ENCODE measurements around the gene SLC4A3. TPM values are rescaled to one million over a fixed set of nuclear protein-coding genes. Genes with fewer than 3 reads are reported as not detected.

SLC4A3 gene
- total RNA-seq, 1 donor from 2014 or later: 24.4 TPM

- Mint-ChIP-seq H3K9me3 (ENCODE audit: unreplicated experiment) (peaks cover 6% of the 10 kb centered on the region), H3K4me3 (ENCODE audit: unreplicated experiment) (no peak overlapping the region), H3K27me3 (ENCODE audit: unreplicated experiment) (peaks cover 2% of the 10 kb centered on the region), H3K36me3 (ENCODE audit: unreplicated experiment) (peaks cover 14% of the 10 kb centered on the region), H3K27ac (ENCODE audit: unreplicated experiment) (no peak overlapping the region), H3K4me1 (ENCODE audit: low read depth, unreplicated experiment) (no peaks in the 10 kb centered on the region)
- no peak for TF ChIP-seq CTCF (IDR thresholded peaks at IDR 0.05; ENCODE audit: partially characterized antibody, unreplicated experiment)
- DNase-seq: no peak
Observed at GRCh38 chr2:219656526-219656925, 29.1 kb downstream of the SLC4A3 start.

- Mint-ChIP-seq H3K36me3 (ENCODE audit: unreplicated experiment) (peaks cover 24% of the 10 kb centered on the region), H3K4me3 (ENCODE audit: unreplicated experiment) (no peak overlapping the region), H3K9me3 (ENCODE audit: unreplicated experiment) (peaks cover 6% of the 10 kb centered on the region), H3K27me3 (ENCODE audit: unreplicated experiment) (peaks cover 4% of the 10 kb centered on the region), H3K4me1 (ENCODE audit: low read depth, unreplicated experiment) (no peaks in the 10 kb centered on the region), H3K27ac (ENCODE audit: unreplicated experiment) (no peak overlapping the region)
- DNase-seq: no peak
- TF ChIP-seq CTCF (IDR thresholded peaks at IDR 0.05; ENCODE audit: partially characterized antibody, unreplicated experiment): no peak
Observed at GRCh38 chr2:219658196-219658846, 30.9 kb downstream of the SLC4A3 start.

- H3K27me3 Mint-ChIP-seq (ENCODE audit: unreplicated experiment): peaks cover 4% of the 10 kb centered on the region
- no peak for DNase-seq
Observed at GRCh38 chr2:219658874-219659273, 31.4 kb downstream of the SLC4A3 start.

DNA sequence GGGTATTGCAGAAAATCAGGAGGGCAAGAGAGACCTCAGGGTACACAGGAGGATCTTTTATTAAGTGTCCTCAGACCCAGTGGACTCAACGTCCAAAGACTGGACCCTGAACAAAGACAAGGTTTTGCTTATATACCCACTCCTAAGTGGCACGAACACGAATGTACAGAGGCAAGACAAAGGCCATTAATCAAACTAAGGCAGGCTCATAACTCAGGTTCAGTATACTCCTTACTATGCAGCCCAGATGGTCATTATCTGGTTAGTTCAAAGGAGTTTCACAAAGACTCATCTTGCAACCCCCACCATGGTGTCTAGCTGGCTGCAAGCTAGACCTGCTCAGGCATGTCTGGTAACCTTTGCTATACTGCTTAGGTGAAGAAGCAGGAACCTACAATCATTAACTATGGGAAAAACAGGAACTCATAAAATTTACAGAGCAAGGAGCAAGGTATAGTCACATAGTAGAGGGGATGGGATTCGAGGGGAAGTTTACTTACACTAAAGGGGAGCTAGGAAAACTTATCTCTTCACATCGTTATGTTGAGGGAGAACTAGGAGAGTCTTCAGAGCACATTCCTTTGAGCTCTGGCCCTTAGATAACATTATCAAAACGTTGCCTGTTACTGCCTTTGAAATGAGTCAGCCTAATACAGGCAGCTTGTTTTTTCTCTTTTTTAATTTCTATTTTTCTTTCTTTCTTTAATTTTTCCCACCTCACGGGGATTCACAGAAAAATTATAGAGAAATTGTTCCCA, 33.9 kb downstream of the SLC4A3 start:
- no peak for TF ChIP-seq CTCF (IDR thresholded peaks at IDR 0.05; ENCODE audit: partially characterized antibody, unreplicated experiment)
- H3K36me3 Mint-ChIP-seq (ENCODE audit: unreplicated experiment): peaks cover 24% of the 10 kb centered on the region
- H3K27ac Mint-ChIP-seq (ENCODE audit: unreplicated experiment): no peak overlapping the region
- no peaks in the 10 kb centered on the region for H3K4me1 Mint-ChIP-seq (ENCODE audit: low read depth, unreplicated experiment)
- H3K9me3 Mint-ChIP-seq (ENCODE audit: unreplicated experiment): peaks cover 9% of the 10 kb centered on the region
- DNase-seq: no peak
- peaks cover 4% of the 10 kb centered on the region for H3K27me3 Mint-ChIP-seq (ENCODE audit: unreplicated experiment)
- H3K4me3 Mint-ChIP-seq (ENCODE audit: unreplicated experiment): no peak overlapping the region

More at GRCh38 chr2:219658874-219659273, 31.4 kb downstream of the SLC4A3 start:
- Mint-ChIP-seq H3K4me1 (ENCODE audit: low read depth, unreplicated experiment) (no peaks in the 10 kb centered on the region), H3K36me3 (ENCODE audit: unreplicated experiment) (peaks cover 24% of the 10 kb centered on the region), H3K27ac (ENCODE audit: unreplicated experiment) (no peak overlapping the region), H3K4me3 (ENCODE audit: unreplicated experiment) (no peak overlapping the region), H3K9me3 (ENCODE audit: unreplicated experiment) (peaks cover 8% of the 10 kb centered on the region)
- TF ChIP-seq CTCF (IDR thresholded peaks at IDR 0.05; ENCODE audit: partially characterized antibody, unreplicated experiment): no peak

DNA sequence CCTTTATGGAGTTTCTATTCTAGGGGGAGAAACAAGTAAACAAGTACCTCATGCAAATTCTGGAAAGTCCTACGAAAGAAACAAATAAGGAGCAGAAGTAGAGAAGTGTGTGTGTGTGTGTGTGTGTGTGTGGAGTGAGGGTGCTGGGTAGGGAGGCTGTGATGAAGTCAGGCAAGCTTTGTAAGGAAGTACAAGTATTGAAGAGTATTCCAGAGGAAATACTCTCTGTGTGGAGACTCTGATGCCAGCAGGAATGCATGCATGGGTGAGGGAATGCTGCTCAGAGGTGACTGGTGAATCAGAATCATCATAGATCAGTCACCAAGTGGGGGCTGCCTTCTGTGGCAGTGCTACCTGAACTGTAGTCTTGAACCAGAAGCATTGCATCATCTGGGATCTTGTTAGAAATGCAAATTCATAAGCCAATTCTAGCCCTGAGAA, 34.5 kb downstream of the SLC4A3 start:
- H3K27ac Mint-ChIP-seq (ENCODE audit: unreplicated experiment): no peak overlapping the region

More for the DNA sequence above, 34.5 kb downstream of the SLC4A3 start:
- Mint-ChIP-seq H3K4me3 (ENCODE audit: unreplicated experiment) (no peak overlapping the region), H3K36me3 (ENCODE audit: unreplicated experiment) (peaks cover 24% of the 10 kb centered on the region), H3K9me3 (ENCODE audit: unreplicated experiment) (peaks cover 10% of the 10 kb centered on the region), H3K4me1 (ENCODE audit: low read depth, unreplicated experiment) (no peaks in the 10 kb centered on the region), H3K27me3 (ENCODE audit: unreplicated experiment) (peaks cover 4% of the 10 kb centered on the region)
- no peak for TF ChIP-seq CTCF (IDR thresholded peaks at IDR 0.05; ENCODE audit: partially characterized antibody, unreplicated experiment)
- no peak for DNase-seq

All from glutamatergic neuron (in vitro differentiated cells).